Measurements from ENCODE around the gene SP140L.

SP140L gene

GRCh38 chr2:230453006-230453405 is 126.0 kb downstream of the SP140L start:
- Mint-ChIP-seq H3K4me3 (peak overlapping the region in 1 of 2 donors; percentile 27), H3K9me3 (peaks cover 22 to 35% of the 10 kb centered on the region in 2 donors), H3K36me3 (peaks cover 78 to 94% of the 10 kb centered on the region in 2 donors), H3K4me1 (peaks cover 51 to 92% of the 10 kb centered on the region in 2 donors), H3K27ac (peak overlapping the region; percentile 91), H3K27me3 (no peaks in the 10 kb centered on the region)
- DNase-seq, result no peak
- no peak for ATAC-seq (replicated peaks)

Data from stimulated activated naive B cell treated with anti-CD40 and anti-IgM and Interleukin-4, amounts not matched to agents 10 μg/mL and 1 μg/mL and 100 μg/mL, for 72 hours (primary cell).